Measurements from ENCODE around the gene DNER. TPM values are rescaled to one million over a fixed set of nuclear protein-coding genes. Genes with fewer than 3 reads are reported as not detected.

The DNER gene
- total and polyA plus RNA-seq, 4 donors = 0.01 TPM; not detected in 3

- 76% methylated on average over 2 of the region's 2 CpGs for WGBS
- Histone ChIP-seq H3K27ac (ENCODE audit: low read depth in 1 of 2, low read length in 2 of 2) (no peak overlapping the region), H3K9ac (ENCODE audit: low read depth in 1 of 2, low read length in 2 of 2) (no peak overlapping the region), H3K36me3 (ENCODE audit: control insufficient read depth in 4 of 4, insufficient read depth in 3 of 4, low read depth in 1 of 4, low read length in 3 of 4) (no peaks in the 10 kb centered on the region), H3K4me3 (ENCODE audit: low read depth in 1 of 3, low read length in 3 of 3) (no peak overlapping the region), H3K27me3 (ENCODE audit: control insufficient read depth in 4 of 4, insufficient read depth in 4 of 4, low read length in 3 of 4) (no peaks in the 10 kb centered on the region), H3K9me3 (ENCODE audit: control insufficient read depth in 4 of 4, low read length in 3 of 4) (no peaks in the 10 kb centered on the region), H3K4me1 (ENCODE audit: control insufficient read depth in 4 of 4, insufficient read depth in 4 of 4, low read length in 3 of 4) (no peaks in the 10 kb centered on the region)
- TF ChIP-seq YY1 (IDR thresholded peaks at IDR 0.05) = no peak
- TF ChIP-seq TAF1 (conservative IDR thresholded peaks at IDR 0.05) = no peak
- no peak for DNase-seq (ENCODE audit: low spot score)
These were observed 150.0 kb downstream of the DNER start for GRCh38 chr2:229564300-229564907.

- TF ChIP-seq YY1 (IDR thresholded peaks at IDR 0.05) (no peak), HNF4G (IDR thresholded peaks at IDR 0.05) (no peak), FOXA1 (IDR thresholded peaks at IDR 0.05) (no peak)
- no peak overlapping the region for H3K4me3 ChIP-seq (ENCODE audit: low read depth in 1 of 3, low read length in 3 of 3)
- no peak overlapping the region for H3K27ac ChIP-seq (ENCODE audit: low read depth in 1 of 2, low read length in 2 of 2)
- H3K4me1 ChIP-seq (ENCODE audit: control insufficient read depth in 4 of 4, insufficient read depth in 4 of 4, low read length in 3 of 4) = no peaks in the 10 kb centered on the region
- no peaks in the 10 kb centered on the region for H3K36me3 ChIP-seq (ENCODE audit: control insufficient read depth in 4 of 4, insufficient read depth in 3 of 4, low read depth in 1 of 4, low read length in 3 of 4)
- 77% methylated on average over 5 of the region's 5 CpGs for WGBS
- H3K9me3 ChIP-seq (ENCODE audit: control insufficient read depth in 4 of 4, low read length in 3 of 4) = no peaks in the 10 kb centered on the region
- no peak for DNase-seq (ENCODE audit: low spot score)
- no peaks in the 10 kb centered on the region for H3K27me3 ChIP-seq (ENCODE audit: control insufficient read depth in 4 of 4, insufficient read depth in 4 of 4, low read length in 3 of 4)
- H3K9ac ChIP-seq (ENCODE audit: low read depth in 1 of 2, low read length in 2 of 2) = no peak overlapping the region
These were observed 151.0 kb downstream of the DNER start for GRCh38 chr2:229563388-229563787.

GRCh38 chr2:229562472-229563127, 151.8 kb downstream of the DNER start:
- Histone ChIP-seq H3K36me3 (ENCODE audit: control insufficient read depth in 4 of 4, insufficient read depth in 3 of 4, low read depth in 1 of 4, low read length in 3 of 4) (no peaks in the 10 kb centered on the region), H3K4me1 (ENCODE audit: control insufficient read depth in 4 of 4, insufficient read depth in 4 of 4, low read length in 3 of 4) (no peaks in the 10 kb centered on the region), H3K9me3 (ENCODE audit: control insufficient read depth in 4 of 4, low read length in 3 of 4) (no peaks in the 10 kb centered on the region), H3K27ac (ENCODE audit: low read depth in 1 of 2, low read length in 2 of 2) (no peak overlapping the region), H3K9ac (ENCODE audit: low read depth in 1 of 2, low read length in 2 of 2) (no peak overlapping the region), H3K27me3 (ENCODE audit: control insufficient read depth in 4 of 4, insufficient read depth in 4 of 4, low read length in 3 of 4) (no peaks in the 10 kb centered on the region), H3K4me3 (ENCODE audit: low read depth in 1 of 3, low read length in 3 of 3) (no peak overlapping the region)
- 33% methylated on average over 1 of the region's 1 CpG for WGBS
- TF ChIP-seq ZBTB33 (IDR thresholded peaks at IDR 0.05) = no peak
- no peak for DNase-seq (ENCODE audit: low spot score)

- Histone ChIP-seq H3K4me1 (ENCODE audit: control insufficient read depth in 4 of 4, insufficient read depth in 4 of 4, low read length in 3 of 4) (no peaks in the 10 kb centered on the region), H3K27ac (ENCODE audit: low read depth in 1 of 2, low read length in 2 of 2) (no peak overlapping the region), H3K4me3 (ENCODE audit: low read depth in 1 of 3, low read length in 3 of 3) (no peak overlapping the region), H3K27me3 (ENCODE audit: control insufficient read depth in 4 of 4, insufficient read depth in 4 of 4, low read length in 3 of 4) (no peaks in the 10 kb centered on the region), H3K9me3 (ENCODE audit: control insufficient read depth in 4 of 4, low read length in 3 of 4) (no peaks in the 10 kb centered on the region), H3K36me3 (ENCODE audit: control insufficient read depth in 4 of 4, insufficient read depth in 3 of 4, low read depth in 1 of 4, low read length in 3 of 4) (no peaks in the 10 kb centered on the region), H3K9ac (ENCODE audit: low read depth in 1 of 2, low read length in 2 of 2) (no peak overlapping the region)
- TF ChIP-seq RAD21 (IDR thresholded peaks at IDR 0.05) = no peak
- DNase-seq (ENCODE audit: low spot score) = no peak
- 54% methylated on average over 1 of the region's 1 CpG for WGBS
These were observed 154.4 kb downstream of the DNER start for GRCh38 chr2:229559986-229560385.
